Astrocyte (in vitro differentiated cells and primary cell): ENCODE data around the gene DOCK6.

Experiments
- EZH2 ChIP-seq: IDR thresholded peaks from 2 replicates; pipeline ENCODE4 v1.6.1; 2012; ENCODE audit warnings: mild to moderate bottlenecking, low read length, inconsistent platforms; ENCODE audit not compliant: insufficient read depth
- TF ChIP-seq, protein P1 (sequence below): IDR thresholded peaks from 2 replicates; pipeline ENCODE4 v1.5.1; 2011; ENCODE audit warnings: low read depth, mild to moderate bottlenecking, inconsistent platforms, low read length, moderate library complexity; ENCODE audit not compliant: insufficient read depth

GRCh38 chr19:11251217-11251616, 11.1 kb downstream of the DOCK6 start:
- no peak for TF ChIP-seq EZH2
- TF ChIP-seq, protein P1, sequence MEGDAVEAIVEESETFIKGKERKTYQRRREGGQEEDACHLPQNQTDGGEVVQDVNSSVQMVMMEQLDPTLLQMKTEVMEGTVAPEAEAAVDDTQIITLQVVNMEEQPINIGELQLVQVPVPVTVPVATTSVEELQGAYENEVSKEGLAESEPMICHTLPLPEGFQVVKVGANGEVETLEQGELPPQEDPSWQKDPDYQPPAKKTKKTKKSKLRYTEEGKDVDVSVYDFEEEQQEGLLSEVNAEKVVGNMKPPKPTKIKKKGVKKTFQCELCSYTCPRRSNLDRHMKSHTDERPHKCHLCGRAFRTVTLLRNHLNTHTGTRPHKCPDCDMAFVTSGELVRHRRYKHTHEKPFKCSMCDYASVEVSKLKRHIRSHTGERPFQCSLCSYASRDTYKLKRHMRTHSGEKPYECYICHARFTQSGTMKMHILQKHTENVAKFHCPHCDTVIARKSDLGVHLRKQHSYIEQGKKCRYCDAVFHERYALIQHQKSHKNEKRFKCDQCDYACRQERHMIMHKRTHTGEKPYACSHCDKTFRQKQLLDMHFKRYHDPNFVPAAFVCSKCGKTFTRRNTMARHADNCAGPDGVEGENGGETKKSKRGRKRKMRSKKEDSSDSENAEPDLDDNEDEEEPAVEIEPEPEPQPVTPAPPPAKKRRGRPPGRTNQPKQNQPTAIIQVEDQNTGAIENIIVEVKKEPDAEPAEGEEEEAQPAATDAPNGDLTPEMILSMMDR, result no peak
